ENCODE data around the gene NELL1. TPM values are rescaled to one million over a fixed set of nuclear protein-coding genes. Genes with fewer than 3 reads are reported as not detected.

Gene NELL1
- polyA plus RNA-seq, 4 donors = 0.18 to 5.1 TPM; not detected in 2

DNA sequence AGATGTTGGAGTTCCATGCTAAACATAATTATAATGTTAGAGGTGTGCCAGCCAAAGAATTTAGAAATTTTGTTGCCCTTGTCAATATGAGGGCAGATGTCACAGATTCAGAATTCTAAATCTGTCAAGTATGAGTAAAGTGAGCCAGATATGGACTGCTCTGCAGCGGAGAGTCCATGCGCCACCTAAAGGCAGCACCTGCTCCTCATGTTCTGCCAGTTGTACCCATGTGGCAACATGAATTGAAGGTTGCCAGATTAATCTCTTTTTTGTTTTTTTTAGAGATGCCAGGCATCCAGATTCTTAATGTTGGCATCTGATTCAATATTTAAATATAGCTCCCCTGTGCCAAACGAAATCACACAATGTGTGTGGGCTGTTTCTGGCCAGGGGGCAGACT is 844.9 kb downstream of the NELL1 start:
- no peak overlapping the region for H3K27ac ChIP-seq (ENCODE audit: low read depth in 1 of 3, low read length in 2 of 3)
- WGBS, 3 donors = 29 to 58% (median 44%) methylated on average over 3 of the region's 3 CpGs
- FAIRE-seq (no peak), DNase-seq (peak in 1 of 2 donors; percentile 4)
- H3K4me1 ChIP-seq (ENCODE audit: control insufficient read depth in 3 of 3, insufficient read depth in 2 of 3, low read depth in 1 of 3, low read length in 2 of 3) = peaks cover 0 to 11% (median 2%) of the 10 kb centered on the region in 3 donors
- H3K36me3 ChIP-seq (ENCODE audit: control insufficient read depth in 3 of 3, insufficient read depth in 2 of 3, low read depth in 1 of 3, low read length in 3 of 3) = no peaks in the 10 kb centered on the region
- H3K4me3 ChIP-seq (ENCODE audit: low read depth in 1 of 3, low read length in 3 of 3) = no peak overlapping the region
- no peaks in the 10 kb centered on the region for H3K27me3 ChIP-seq (ENCODE audit: control insufficient read depth in 3 of 3, insufficient read depth in 3 of 3, low read length in 3 of 3)
- no peaks in the 10 kb centered on the region for H3K9me3 ChIP-seq (ENCODE audit: control insufficient read depth in 2 of 2, insufficient read depth in 1 of 2, low read depth in 1 of 2, low read length in 1 of 2)

DNA sequence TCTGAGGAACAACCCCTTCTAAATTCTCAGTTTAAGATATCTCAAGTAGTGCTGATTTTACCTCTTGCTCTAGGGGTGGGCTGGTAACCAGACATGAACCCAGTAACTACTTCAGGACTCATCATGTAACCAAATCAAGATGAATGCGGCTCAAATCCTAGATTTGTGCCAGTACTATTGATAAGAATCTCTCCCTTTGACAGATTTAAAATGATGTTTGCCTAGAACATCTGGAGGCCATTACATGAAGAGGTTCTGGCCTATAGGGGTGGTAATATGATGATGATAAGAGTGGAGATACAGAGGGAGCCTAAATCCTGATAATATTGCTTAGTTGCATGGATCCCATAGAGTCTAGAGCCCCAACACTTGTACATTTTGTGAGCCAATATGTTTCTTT is 850.9 kb downstream of the NELL1 start:
- DNase-seq (no peak), FAIRE-seq (no peak)
- Histone ChIP-seq H3K27ac (ENCODE audit: low read depth in 1 of 3, low read length in 2 of 3) (no peak overlapping the region), H3K27me3 (ENCODE audit: control insufficient read depth in 3 of 3, insufficient read depth in 3 of 3, low read length in 3 of 3) (no peaks in the 10 kb centered on the region), H3K4me3 (ENCODE audit: low read depth in 1 of 3, low read length in 3 of 3) (no peak overlapping the region), H3K4me1 (ENCODE audit: control insufficient read depth in 3 of 3, insufficient read depth in 2 of 3, low read depth in 1 of 3, low read length in 2 of 3) (peaks cover 0 to 7% (median 2%) of the 10 kb centered on the region in 3 donors), H3K9me3 (ENCODE audit: control insufficient read depth in 2 of 2, insufficient read depth in 1 of 2, low read depth in 1 of 2, low read length in 1 of 2) (no peaks in the 10 kb centered on the region), H3K36me3 (ENCODE audit: control insufficient read depth in 3 of 3, insufficient read depth in 2 of 3, low read depth in 1 of 3, low read length in 3 of 3) (no peaks in the 10 kb centered on the region)
- WGBS, 3 donors = 82 to 94% (median 93%) methylated on average over 1 of the region's 1 CpG

DNA sequence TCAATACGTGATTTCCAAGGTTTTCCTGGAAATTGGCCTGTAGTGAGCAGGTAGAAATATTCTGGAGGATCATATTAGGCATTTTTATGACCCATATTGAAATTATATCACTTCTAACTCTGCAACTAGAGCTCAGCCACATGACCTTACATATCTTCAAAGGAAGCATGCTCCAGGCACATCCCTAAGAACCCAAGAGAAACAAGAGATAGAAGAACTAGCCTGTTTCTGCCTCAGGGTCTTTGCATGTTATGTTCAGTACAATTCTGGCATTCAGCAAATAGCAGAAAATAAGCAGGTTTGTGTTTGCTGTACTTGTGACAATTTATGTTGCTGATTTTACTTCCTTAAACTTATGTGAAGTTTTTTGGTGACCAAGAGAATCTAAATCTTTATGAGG is 859.8 kb downstream of the NELL1 start:
- Histone ChIP-seq H3K4me1 (ENCODE audit: control insufficient read depth in 3 of 3, insufficient read depth in 2 of 3, low read depth in 1 of 3, low read length in 2 of 3) (no peaks in the 10 kb centered on the region), H3K4me3 (ENCODE audit: low read depth in 1 of 3, low read length in 3 of 3) (no peak overlapping the region), H3K9me3 (ENCODE audit: control insufficient read depth in 2 of 2, insufficient read depth in 1 of 2, low read depth in 1 of 2, low read length in 1 of 2) (no peaks in the 10 kb centered on the region), H3K27me3 (ENCODE audit: control insufficient read depth in 3 of 3, insufficient read depth in 3 of 3, low read length in 3 of 3) (no peaks in the 10 kb centered on the region), H3K27ac (ENCODE audit: low read depth in 1 of 3, low read length in 2 of 3) (no peak overlapping the region), H3K36me3 (ENCODE audit: control insufficient read depth in 3 of 3, insufficient read depth in 2 of 3, low read depth in 1 of 3, low read length in 3 of 3) (no peaks in the 10 kb centered on the region)
- 28 to 58% (median 40%) methylated on average over 1 of the region's 1 CpG for WGBS, 3 donors
- FAIRE-seq (no peak), DNase-seq (no peak)

GRCh38 chr11:21534288-21534687 is 864.9 kb downstream of the NELL1 start:
- Histone ChIP-seq H3K27me3 (ENCODE audit: control insufficient read depth in 3 of 3, insufficient read depth in 3 of 3, low read length in 3 of 3) (no peaks in the 10 kb centered on the region), H3K4me1 (ENCODE audit: control insufficient read depth in 3 of 3, insufficient read depth in 2 of 3, low read depth in 1 of 3, low read length in 2 of 3) (no peaks in the 10 kb centered on the region), H3K9me3 (ENCODE audit: control insufficient read depth in 2 of 2, insufficient read depth in 1 of 2, low read depth in 1 of 2, low read length in 1 of 2) (no peaks in the 10 kb centered on the region), H3K27ac (ENCODE audit: low read depth in 1 of 3, low read length in 2 of 3) (no peak overlapping the region), H3K4me3 (ENCODE audit: low read depth in 1 of 3, low read length in 3 of 3) (no peak overlapping the region), H3K36me3 (ENCODE audit: control insufficient read depth in 3 of 3, insufficient read depth in 2 of 3, low read depth in 1 of 3, low read length in 3 of 3) (no peaks in the 10 kb centered on the region)
- no peak for DNase-seq
- WGBS, 3 donors = 81 to 86% (median 84%) methylated on average over 5 of the region's 5 CpGs
- no peak for FAIRE-seq

DNA sequence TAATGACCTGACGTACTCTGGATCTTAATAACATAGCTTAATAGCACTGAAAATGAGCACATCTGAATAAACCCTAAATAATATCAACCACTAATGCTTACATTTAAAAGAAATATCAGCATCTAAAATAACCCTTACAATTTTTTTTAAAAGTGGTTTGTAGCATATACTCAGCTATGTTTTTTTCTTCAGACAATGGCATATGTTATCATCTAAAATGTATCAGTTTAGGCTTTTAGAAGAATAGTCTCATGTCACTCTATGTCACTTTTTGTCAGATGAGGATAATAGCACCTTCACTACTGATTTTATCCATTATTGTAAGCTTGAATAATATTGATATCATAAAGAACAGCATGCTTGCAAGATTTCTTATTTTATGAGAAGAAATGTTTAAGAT is 868.6 kb downstream of the NELL1 start:
- Histone ChIP-seq H3K27me3 (ENCODE audit: control insufficient read depth in 3 of 3, insufficient read depth in 3 of 3, low read length in 3 of 3) (no peaks in the 10 kb centered on the region), H3K27ac (ENCODE audit: low read depth in 1 of 3, low read length in 2 of 3) (no peak overlapping the region), H3K4me1 (ENCODE audit: control insufficient read depth in 3 of 3, insufficient read depth in 2 of 3, low read depth in 1 of 3, low read length in 2 of 3) (peaks cover 0 to 9% (median 0%) of the 10 kb centered on the region in 3 donors), H3K4me3 (ENCODE audit: low read depth in 1 of 3, low read length in 3 of 3) (no peak overlapping the region), H3K9me3 (ENCODE audit: control insufficient read depth in 2 of 2, insufficient read depth in 1 of 2, low read depth in 1 of 2, low read length in 1 of 2) (no peaks in the 10 kb centered on the region), H3K36me3 (ENCODE audit: control insufficient read depth in 3 of 3, insufficient read depth in 2 of 3, low read depth in 1 of 3, low read length in 3 of 3) (no peaks in the 10 kb centered on the region)
- DNase-seq (no peak), FAIRE-seq (no peak)
- WGBS, 3 donors = 68 to 86% (median 71%) methylated on average over 1 of the region's 1 CpG

DNA sequence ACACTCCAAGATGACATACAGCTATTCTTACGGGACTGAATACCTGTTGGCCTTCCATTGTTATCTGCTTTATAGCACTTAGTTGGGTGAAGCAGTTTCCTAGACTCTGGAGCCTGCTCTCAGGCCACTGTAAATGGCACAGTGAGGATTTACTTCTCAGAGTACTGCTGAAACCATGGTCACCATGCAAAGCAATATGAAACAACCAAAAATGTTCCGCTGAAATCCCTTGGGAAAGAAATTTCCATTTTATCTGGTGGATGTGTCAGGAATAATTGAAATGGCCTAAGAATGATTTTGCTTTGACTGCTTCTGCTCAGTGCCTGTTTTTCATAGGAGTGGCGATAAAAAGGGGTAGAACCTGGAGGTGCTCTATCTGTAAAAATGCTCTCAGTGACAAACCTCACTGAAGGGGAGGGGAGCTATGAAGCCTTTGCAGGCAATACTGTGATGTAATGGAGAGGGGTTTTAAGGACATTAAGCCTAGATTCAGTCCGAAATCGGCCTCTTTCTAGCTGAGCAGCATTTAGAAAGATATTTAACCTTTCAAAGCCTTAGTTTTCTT is 871.9 kb downstream of the NELL1 start:
- H3K27ac ChIP-seq (ENCODE audit: low read depth in 1 of 3, low read length in 2 of 3) = peak overlapping the region in 1 of 3 donors; percentile 65
- no peaks in the 10 kb centered on the region for H3K27me3 ChIP-seq (ENCODE audit: control insufficient read depth in 3 of 3, insufficient read depth in 3 of 3, low read length in 3 of 3)
- 73 to 81% (median 79%) methylated on average over 5 of the region's 5 CpGs for WGBS, 3 donors
- DNase-seq (peak in 1 of 2 donors; percentile 41), FAIRE-seq (no peak)
- no peak overlapping the region for H3K4me3 ChIP-seq (ENCODE audit: low read depth in 1 of 3, low read length in 3 of 3)
- peaks cover 0 to 17% (median 0%) of the 10 kb centered on the region in 3 donors for H3K4me1 ChIP-seq (ENCODE audit: control insufficient read depth in 3 of 3, insufficient read depth in 2 of 3, low read depth in 1 of 3, low read length in 2 of 3)
- H3K9me3 ChIP-seq (ENCODE audit: control insufficient read depth in 2 of 2, insufficient read depth in 1 of 2, low read depth in 1 of 2, low read length in 1 of 2) = no peaks in the 10 kb centered on the region
- no peaks in the 10 kb centered on the region for H3K36me3 ChIP-seq (ENCODE audit: control insufficient read depth in 3 of 3, insufficient read depth in 2 of 3, low read depth in 1 of 3, low read length in 3 of 3)

GRCh38 chr11:21543901-21544300 is 874.5 kb downstream of the NELL1 start:
- no peaks in the 10 kb centered on the region for H3K27me3 ChIP-seq (ENCODE audit: control insufficient read depth in 3 of 3, insufficient read depth in 3 of 3, low read length in 3 of 3)

GRCh38 chr11:21545699-21546098 is 876.3 kb downstream of the NELL1 start:
- no peak for FAIRE-seq
- Histone ChIP-seq H3K4me1 (ENCODE audit: control insufficient read depth in 3 of 3, insufficient read depth in 2 of 3, low read depth in 1 of 3, low read length in 2 of 3) (peaks cover 0 to 17% (median 0%) of the 10 kb centered on the region in 3 donors), H3K4me3 (ENCODE audit: low read depth in 1 of 3, low read length in 3 of 3) (no peak overlapping the region), H3K27me3 (ENCODE audit: control insufficient read depth in 3 of 3, insufficient read depth in 3 of 3, low read length in 3 of 3) (no peaks in the 10 kb centered on the region), H3K27ac (ENCODE audit: low read depth in 1 of 3, low read length in 2 of 3) (no peak overlapping the region), H3K9me3 (ENCODE audit: control insufficient read depth in 2 of 2, insufficient read depth in 1 of 2, low read depth in 1 of 2, low read length in 1 of 2) (no peaks in the 10 kb centered on the region), H3K36me3 (ENCODE audit: control insufficient read depth in 3 of 3, insufficient read depth in 2 of 3, low read depth in 1 of 3, low read length in 3 of 3) (no peaks in the 10 kb centered on the region)
- 63 to 68% (median 67%) methylated on average over 1 of the region's 1 CpG for WGBS, 3 donors
- DNase-seq = no peak

More at GRCh38 chr11:21543901-21544300, 874.5 kb downstream of the NELL1 start:
- DNase-seq (peak in 1 of 2 donors; percentile 61), FAIRE-seq (no peak)
- Histone ChIP-seq H3K27ac (ENCODE audit: low read depth in 1 of 3, low read length in 2 of 3) (peak overlapping the region in 1 of 3 donors; percentile 69), H3K4me1 (ENCODE audit: control insufficient read depth in 3 of 3, insufficient read depth in 2 of 3, low read depth in 1 of 3, low read length in 2 of 3) (peaks cover 0 to 17% (median 0%) of the 10 kb centered on the region in 3 donors), H3K4me3 (ENCODE audit: low read depth in 1 of 3, low read length in 3 of 3) (no peak overlapping the region), H3K36me3 (ENCODE audit: control insufficient read depth in 3 of 3, insufficient read depth in 2 of 3, low read depth in 1 of 3, low read length in 3 of 3) (no peaks in the 10 kb centered on the region), H3K9me3 (ENCODE audit: control insufficient read depth in 2 of 2, insufficient read depth in 1 of 2, low read depth in 1 of 2, low read length in 1 of 2) (no peaks in the 10 kb centered on the region)

- Histone ChIP-seq H3K4me3 (ENCODE audit: low read depth in 1 of 3, low read length in 3 of 3) (no peak overlapping the region), H3K27ac (ENCODE audit: low read depth in 1 of 3, low read length in 2 of 3) (no peak overlapping the region), H3K36me3 (ENCODE audit: control insufficient read depth in 3 of 3, insufficient read depth in 2 of 3, low read depth in 1 of 3, low read length in 3 of 3) (no peaks in the 10 kb centered on the region), H3K27me3 (ENCODE audit: control insufficient read depth in 3 of 3, insufficient read depth in 3 of 3, low read length in 3 of 3) (no peaks in the 10 kb centered on the region), H3K9me3 (ENCODE audit: control insufficient read depth in 2 of 2, insufficient read depth in 1 of 2, low read depth in 1 of 2, low read length in 1 of 2) (no peaks in the 10 kb centered on the region), H3K4me1 (ENCODE audit: control insufficient read depth in 3 of 3, insufficient read depth in 2 of 3, low read depth in 1 of 3, low read length in 2 of 3) (peaks cover 0 to 11% (median 0%) of the 10 kb centered on the region in 3 donors)
- WGBS, 3 donors = 28 to 69% (median 43%) methylated on average over 1 of the region's 1 CpG
- FAIRE-seq = no peak
- DNase-seq = no peak
Measured at GRCh38 chr11:21546703-21547102, 877.3 kb downstream of the NELL1 start.

Measured in small intestine (tissue), 7 donors.